Choroid plexus epithelial cell (primary cell): ENCODE measurements around the gene UPP2.

Experiments
- DNase-seq: peaks from one replicate; pipeline ENCODE4 v3.0.0-alpha.2; 2010; ENCODE audit warnings: low read depth
- H3K4me3 ChIP-seq: 2 replicates; pipeline ENCODE4 v1.5.1; 2011; ENCODE audit warnings: low read depth, mild to moderate bottlenecking, control low read depth, low read length, moderate library complexity
- CTCF ChIP-seq: conservative IDR thresholded peaks from 2 replicates; pipeline ENCODE4 v1.5.1; 2011; ENCODE audit warnings: low read depth, mild to moderate bottlenecking, control low read depth, inconsistent platforms, low read length, moderate library complexity

UPP2 gene

GRCh38 chr2:158144914-158145625 is 43.4 kb downstream of the UPP2 start:
- no peak overlapping the region for H3K4me3 ChIP-seq
- TF ChIP-seq CTCF, result no peak
- DNase-seq, result no peak

DNA sequence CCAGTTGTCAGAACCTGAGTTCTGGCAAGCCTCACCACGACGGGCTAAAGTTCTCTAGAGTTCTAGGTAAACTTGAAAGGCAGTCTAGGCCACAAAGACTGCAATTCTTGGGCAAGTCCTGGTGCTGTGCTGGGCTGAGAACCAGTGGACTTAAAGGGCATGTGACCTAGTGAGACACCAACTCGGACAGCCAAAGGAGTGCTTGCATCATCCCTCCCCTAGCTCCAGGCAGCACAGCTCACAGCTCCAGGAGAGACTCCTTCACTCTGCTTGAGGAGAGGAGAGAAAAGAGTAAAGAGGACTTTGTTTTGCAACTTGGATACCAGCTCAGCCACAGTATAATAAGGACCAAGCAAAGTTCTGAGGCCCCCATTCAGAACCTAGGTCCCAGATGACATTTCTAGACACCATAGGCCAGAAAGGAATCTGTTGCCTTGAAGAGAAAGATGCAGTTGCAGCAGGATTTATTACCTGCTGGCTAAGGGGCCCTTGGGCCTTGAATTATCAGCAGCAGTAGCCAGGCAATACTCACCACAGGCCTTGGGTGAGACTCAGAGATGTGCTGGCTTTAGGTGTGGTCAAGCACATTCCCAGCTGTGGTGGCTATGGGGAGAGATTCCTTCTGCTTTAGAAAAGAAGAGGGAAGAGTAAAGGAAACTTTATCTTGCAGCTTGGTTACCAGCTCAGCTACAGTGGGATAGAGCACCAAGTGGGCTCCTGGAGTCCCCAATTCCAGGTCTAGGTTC is 51.8 kb downstream of the UPP2 start:
- H3K4me3 ChIP-seq, result no peak overlapping the region
- no peak for DNase-seq
- no peak for TF ChIP-seq CTCF

- H3K4me3 ChIP-seq, result no peak overlapping the region
- DNase-seq, result no peak
- TF ChIP-seq CTCF, result no peak
Observed at GRCh38 chr2:158154596-158154995, 52.9 kb downstream of the UPP2 start.

DNA sequence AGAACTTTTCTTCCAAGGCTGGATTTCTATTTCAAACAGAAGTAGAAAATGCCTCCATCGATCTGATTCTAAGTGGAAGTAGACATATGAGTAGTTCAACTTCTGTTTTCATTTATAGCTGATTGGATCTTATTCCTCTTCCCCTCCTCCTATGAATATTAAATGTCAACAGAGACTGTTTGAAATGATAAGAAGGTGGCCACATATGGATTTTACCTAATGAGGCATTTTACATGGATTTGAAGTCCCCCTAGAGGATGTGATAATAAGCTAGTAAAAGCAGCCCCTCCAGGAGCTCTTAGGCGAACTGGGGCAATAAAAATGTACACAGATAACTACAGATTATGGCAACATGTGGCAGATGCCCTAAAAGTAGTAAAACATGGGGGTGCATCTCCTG is 71.0 kb downstream of the UPP2 start:
- H3K4me3 ChIP-seq, result no peak overlapping the region
- no peak for TF ChIP-seq CTCF
- no peak for DNase-seq

GRCh38 chr2:158174495-158174894 is 72.8 kb downstream of the UPP2 start:
- TF ChIP-seq CTCF, result no peak
- no peak for DNase-seq
- H3K4me3 ChIP-seq, result no peak overlapping the region

DNA sequence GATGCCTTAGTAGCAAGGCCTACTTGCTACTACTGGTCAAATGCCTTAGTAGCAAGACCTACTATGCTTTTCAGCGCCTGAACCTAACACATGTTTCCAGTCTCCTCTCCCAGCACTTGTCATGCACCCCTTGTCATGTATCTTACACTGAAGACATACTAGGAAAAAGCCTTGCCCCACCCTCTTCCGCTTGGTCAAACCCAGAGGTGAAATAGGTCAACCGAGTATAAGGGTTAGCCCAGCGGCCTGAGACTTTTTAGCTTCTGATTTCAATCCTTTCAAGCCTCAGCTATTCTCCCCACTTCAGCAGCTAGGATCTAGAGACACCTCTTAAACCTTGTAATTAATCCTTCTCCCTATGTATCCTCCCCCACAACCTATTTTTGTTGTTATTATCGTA is 73.3 kb downstream of the UPP2 start:
- DNase-seq, result no peak
- H3K4me3 ChIP-seq, result no peak overlapping the region
- TF ChIP-seq CTCF, result no peak

DNA sequence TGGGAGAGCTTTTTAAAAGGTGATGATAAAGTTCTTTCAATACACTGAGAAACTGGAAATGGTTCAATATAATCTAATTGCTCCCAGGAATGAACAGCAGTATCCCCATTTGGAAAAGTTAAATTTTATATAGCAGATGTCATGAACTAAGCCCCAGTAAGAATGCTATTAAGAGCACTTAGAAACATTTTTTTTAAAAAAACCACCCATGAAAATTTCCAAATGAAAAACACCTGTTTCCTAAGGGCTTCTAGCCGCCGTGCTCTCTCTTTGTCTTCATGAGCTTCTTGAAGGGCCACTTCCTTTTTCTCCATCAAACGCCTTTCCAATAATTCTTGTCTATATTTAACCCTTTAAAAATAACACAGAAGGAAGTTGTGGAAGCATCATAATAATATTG is 77.0 kb downstream of the UPP2 start:
- no peak overlapping the region for H3K4me3 ChIP-seq
- no peak for TF ChIP-seq CTCF
- DNase-seq, result no peak
